ENCODE results near the gene DAZAP1.
"Not testable (repeated sequence)": the region's sequence is repeated elsewhere in the genome, so short reads cannot be mapped to it uniquely, and the experiment has no call there.

DAZAP1 gene

DNA sequence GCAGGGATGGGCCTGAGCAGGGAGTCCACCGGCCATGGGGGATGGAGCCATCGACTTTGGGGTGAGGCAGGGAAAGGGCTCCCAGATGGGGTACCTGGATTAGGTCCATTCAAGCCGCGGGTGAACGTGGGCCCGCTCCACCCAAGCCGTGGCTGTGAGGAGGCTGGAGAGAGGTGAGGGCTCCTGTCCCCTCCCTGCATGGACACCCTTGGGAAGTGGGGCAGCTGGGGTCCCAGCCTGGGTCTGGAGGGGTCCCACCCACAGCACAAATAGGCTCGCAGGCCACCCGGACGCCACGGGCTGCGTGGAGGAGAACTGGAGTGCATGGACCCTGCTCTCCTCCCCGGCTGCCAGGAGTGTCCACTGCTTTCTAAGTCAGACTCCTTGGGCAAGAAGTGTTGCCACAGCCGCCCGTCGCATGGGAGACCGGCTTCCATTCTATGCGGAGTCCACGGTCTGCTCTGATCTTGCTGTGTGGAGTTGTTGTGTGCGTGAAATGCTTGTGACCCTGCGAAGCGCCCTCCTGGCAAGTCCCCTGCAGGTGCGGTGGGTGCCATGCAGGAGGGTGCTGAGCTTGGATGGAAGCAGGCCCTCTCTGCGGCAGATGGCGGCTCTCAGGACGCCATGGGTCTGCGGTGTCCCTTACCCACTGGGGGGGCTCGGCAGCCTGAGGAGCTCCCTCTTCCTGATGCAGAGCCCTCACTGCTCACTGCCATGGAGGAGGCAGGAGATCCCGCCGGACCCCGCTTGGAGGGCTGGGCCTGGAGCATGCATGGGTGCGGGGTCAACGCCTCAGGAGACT lies 2.0 kb downstream of the DAZAP1 start:
- no peaks in the 10 kb centered on the region for H3K27me3 Mint-ChIP-seq (ENCODE audit: low read depth)
- H3K4me3 Mint-ChIP-seq, result peak overlapping the region; percentile 96
- peak overlapping the region; percentile 97 for H3K27ac Mint-ChIP-seq
- peaks cover 13% of the 10 kb centered on the region for H3K36me3 Mint-ChIP-seq (ENCODE audit: low read depth)
- H3K9me3 Mint-ChIP-seq, result no peaks in the 10 kb centered on the region
- H3K4me1 Mint-ChIP-seq (ENCODE audit: low read depth), result peaks cover 31% of the 10 kb centered on the region

DNA sequence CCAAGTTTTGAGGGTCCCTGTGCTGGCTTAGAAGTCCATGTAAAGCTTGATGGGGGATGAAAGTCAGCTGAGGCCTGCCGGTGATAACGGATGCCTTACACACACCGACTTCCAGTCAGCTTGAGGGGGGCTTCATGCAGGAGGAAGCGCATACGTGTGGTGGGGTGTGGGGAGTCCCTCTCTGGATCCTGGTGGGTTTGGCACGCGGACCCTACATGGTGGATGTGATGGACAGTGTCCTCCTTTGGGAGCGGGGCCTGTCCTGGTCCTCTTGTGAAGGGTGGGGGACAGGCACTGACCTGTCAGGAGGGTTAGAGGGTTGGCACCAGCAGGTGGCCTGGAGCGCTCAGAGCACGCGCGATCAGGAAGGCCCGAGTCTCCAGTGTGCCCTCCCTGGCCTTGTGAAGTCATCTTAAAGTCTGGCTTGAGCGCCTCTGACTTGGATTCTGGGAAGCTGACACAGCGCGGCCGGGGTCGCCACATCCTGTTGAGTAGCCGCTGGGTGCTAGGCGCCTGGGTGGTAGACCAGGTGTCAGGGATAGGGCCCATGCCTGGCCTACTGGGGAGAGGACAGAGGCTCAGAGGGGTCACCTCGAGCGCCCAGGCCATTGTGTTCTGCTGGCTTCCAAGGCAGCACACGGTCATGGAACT lies 2.9 kb downstream of the DAZAP1 start:
- Mint-ChIP-seq H3K27ac (peak overlapping the region; percentile 45), H3K27me3 (ENCODE audit: low read depth) (no peaks in the 10 kb centered on the region), H3K4me1 (ENCODE audit: low read depth) (peaks cover 31% of the 10 kb centered on the region), H3K9me3 (no peaks in the 10 kb centered on the region), H3K4me3 (peak overlapping the region; percentile 96), H3K36me3 (ENCODE audit: low read depth) (peaks cover 15% of the 10 kb centered on the region)

DNA sequence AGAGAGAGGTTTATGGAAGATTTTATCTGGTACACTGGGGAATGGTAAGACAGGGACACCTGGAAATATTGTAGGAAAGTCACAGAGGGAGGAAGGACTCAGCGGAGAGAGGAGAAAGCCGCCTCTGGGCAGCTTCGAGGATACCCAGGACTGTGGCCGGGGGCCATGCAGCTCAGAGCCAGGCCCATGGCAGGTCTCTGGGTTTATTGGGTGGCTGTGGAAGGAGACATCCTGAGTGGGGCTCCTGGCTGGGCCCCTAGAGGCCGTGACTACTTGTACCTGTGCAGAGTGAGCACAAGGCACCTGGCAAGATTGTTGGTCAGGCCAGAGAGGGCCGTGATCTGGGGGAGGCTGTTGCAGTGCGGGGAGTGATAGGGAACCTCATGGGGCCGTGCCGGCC lies 3.4 kb downstream of the DAZAP1 start:
- no peaks in the 10 kb centered on the region for H3K27me3 Mint-ChIP-seq (ENCODE audit: low read depth)
- H3K27ac Mint-ChIP-seq, result peak overlapping the region; percentile 20
- H3K4me3 Mint-ChIP-seq, result peak overlapping the region; percentile 43
- H3K36me3 Mint-ChIP-seq (ENCODE audit: low read depth), result peaks cover 15% of the 10 kb centered on the region
- no peaks in the 10 kb centered on the region for H3K9me3 Mint-ChIP-seq
- H3K4me1 Mint-ChIP-seq (ENCODE audit: low read depth), result peaks cover 32% of the 10 kb centered on the region

DNA sequence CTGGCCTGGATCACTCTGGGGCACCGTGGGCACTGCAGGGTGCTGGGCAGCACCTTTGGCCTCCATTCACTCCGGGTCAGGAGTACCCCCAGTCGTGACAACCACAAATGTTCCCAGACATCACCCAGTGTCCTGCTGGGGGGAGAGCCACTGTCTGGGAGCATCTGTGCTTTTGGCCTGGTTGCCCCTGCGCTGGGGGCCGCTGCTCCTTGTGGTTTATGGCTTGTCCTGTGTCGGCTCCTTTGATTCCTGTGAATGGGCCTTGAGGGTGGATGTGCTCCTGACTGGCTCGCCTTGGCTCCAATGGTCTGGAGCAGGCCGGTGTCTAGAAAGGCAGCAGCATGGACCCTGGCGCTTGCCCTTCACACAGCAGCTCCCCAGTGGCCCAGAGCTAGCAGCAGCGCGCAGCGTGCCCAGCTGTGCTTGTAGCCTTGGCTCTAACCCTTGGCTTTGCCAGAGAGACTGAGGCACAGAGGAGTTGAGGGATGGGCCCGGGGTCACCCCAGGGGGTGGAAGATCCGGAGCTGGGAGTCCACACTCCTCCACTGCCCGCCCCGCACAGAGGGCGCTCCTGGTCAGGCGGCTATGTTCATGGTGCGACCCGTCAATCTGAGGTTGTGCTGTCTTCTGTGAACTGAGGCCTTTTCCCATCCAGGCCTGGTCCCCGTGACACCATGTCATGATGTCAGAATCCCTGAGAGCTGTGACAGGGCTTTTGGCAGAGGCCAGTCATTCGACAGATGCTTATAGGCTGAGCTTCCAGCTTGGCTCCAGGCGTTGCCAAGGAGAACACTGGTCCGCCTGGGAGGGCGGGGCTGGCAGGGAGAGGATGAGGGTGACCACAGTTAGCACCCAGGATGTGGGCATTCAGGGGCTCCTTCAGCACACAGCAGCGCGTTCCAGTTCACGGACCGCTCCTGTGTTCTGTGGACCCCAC lies 4.1 kb downstream of the DAZAP1 start:
- Mint-ChIP-seq H3K27me3 (ENCODE audit: low read depth) (no peaks in the 10 kb centered on the region), H3K9me3 (no peaks in the 10 kb centered on the region), H3K4me1 (ENCODE audit: low read depth) (peaks cover 31% of the 10 kb centered on the region), H3K27ac (peak overlapping the region; percentile 55), H3K36me3 (ENCODE audit: low read depth) (peaks cover 15% of the 10 kb centered on the region), H3K4me3 (peak overlapping the region; percentile 43)

DNA sequence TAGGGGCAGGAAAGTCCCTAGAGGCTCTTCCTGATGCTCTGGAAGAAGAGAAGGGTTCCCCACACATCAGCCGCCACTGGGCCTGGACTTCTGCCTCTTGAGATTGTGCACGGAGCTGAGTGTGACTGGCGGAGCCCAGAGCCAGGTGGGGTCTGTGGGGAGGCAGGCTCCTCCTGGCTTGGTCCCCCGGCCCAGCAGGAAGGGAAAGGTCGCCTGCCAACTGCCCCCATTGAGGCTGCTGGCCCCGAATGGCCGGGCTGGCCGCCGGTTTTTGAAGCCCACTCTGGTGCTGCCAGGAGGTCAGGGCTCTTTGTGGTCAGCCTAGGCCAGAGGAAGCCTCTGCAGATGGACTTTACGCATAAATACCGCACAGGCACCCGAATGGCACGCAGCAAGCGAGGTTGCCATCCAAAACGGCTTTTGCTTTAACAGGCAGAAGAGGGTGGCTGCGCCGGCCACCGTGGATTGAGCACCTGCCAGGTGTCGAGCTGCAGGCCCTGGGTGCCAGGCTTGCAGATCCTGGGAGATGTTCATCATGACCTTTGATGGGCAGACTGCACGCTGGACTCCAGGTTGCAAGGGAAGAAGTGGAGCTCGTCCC lies 5.0 kb downstream of the DAZAP1 start:
- peaks cover 28% of the 10 kb centered on the region for H3K4me1 Mint-ChIP-seq (ENCODE audit: low read depth)
- no peaks in the 10 kb centered on the region for H3K27me3 Mint-ChIP-seq (ENCODE audit: low read depth)
- H3K27ac Mint-ChIP-seq, result no peak overlapping the region
- H3K4me3 Mint-ChIP-seq, result no peak overlapping the region
- peaks cover 18% of the 10 kb centered on the region for H3K36me3 Mint-ChIP-seq (ENCODE audit: low read depth)
- H3K9me3 Mint-ChIP-seq, result no peaks in the 10 kb centered on the region

DNA sequence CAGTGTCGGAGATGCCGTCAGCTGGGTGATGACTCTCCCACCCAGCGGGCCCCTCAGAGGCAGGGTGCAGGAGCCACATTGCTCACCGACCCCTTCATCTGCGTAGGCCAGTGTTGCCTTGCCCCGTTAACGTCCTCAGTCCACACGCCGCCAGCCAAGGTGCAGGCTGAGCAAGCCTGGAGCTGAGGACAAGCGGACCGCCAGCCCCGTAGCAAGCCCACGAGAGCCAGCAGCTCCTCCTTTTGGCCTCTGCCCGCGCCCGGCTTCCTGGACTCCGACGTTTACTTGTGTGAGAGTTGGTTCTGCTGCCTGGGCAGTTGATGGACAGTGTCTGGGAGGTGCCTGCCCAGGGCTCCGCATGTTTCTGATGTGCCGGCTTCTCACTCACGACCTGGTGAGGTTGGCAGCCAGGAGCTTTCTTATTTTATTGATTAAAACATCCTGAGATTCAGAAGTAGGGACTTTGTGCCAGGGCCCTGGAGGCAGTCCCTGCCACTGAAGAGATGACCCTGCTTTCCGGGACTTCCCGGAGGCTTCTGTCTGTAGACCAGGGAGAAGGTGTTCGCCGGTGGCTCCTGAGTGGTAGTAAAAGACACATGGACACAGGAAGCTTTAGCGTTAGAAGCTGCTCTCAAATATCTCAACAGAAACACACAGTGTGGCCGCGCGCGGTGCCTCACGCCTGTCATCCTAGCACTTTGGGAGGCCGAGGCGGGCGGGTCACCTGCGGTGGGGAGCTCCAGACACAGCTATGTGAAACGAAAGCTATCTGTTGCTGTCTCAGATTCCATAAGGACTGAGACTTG lies 5.8 kb downstream of the DAZAP1 start:
- Mint-ChIP-seq H3K4me1 (ENCODE audit: low read depth) (peaks cover 28% of the 10 kb centered on the region), H3K36me3 (ENCODE audit: low read depth) (peaks cover 21% of the 10 kb centered on the region), H3K9me3 (no peaks in the 10 kb centered on the region), H3K4me3 (no peak overlapping the region), H3K27ac (no peak overlapping the region), H3K27me3 (ENCODE audit: low read depth) (no peaks in the 10 kb centered on the region)

DNA sequence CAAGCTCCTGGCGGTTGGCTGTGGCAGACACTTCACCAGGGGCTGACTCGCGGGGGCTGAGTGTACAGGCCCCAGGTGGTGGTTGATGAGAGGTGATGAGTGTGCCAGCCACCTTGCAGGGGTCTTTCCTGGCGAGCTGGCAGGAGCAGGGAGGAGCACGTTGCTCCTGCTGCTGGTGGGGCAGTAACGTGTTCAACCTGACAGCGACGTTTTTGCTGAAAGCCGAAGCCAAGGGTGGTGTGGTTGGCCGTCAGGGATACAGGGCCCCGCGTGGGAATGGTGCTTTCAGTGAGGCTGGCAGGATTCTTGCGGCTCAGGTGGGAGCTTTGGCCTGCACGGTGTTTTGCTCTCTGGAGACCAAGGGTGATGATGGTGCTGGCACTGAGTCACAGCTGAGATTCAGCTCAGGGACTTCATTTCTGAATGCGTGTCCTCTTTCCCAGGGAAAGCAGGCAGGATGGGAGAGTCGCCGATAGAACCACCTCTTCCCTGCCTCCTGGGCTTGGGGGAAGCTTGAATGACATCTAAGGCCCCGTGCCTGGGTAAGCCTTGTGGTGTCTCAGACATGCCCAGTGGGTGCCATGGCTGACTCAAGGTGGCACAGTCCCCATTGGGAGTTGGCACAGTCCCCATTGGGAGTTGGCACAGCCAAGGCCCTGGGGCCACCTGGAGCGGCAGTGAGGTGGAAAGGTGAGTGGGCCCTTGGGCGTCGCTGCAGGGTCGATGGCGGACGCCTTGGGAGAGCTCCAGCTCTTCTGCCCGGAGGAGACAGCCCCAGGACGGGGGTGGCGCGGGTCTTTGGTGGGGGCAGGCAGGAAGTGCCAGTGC lies 8.8 kb downstream of the DAZAP1 start:
- Mint-ChIP-seq H3K4me3 (no peak overlapping the region), H3K4me1 (ENCODE audit: low read depth) (peaks cover 7% of the 10 kb centered on the region), H3K27me3 (ENCODE audit: low read depth) (no peaks in the 10 kb centered on the region), H3K9me3 (no peaks in the 10 kb centered on the region), H3K27ac (no peak overlapping the region), H3K36me3 (ENCODE audit: low read depth) (peaks cover 18% of the 10 kb centered on the region)

DNA sequence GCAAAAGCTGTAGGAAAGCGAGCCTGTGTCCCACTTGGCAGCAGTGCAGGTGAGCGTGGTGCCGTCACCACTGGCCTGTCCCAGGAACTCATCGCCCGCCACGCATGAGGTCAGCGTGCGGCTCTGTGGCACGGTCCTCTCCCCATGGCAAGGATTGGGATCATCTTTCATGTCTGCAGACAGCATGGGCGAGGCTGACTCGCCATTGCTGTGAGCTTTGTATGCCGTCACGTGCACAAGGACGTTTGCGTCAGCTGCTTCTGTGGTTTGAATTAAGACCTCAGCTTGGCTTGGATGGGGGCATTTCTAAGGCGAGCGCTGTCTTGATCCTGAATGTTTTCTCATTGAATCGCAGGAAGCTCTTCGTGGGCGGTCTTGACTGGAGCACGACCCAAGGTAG lies 9.8 kb downstream of the DAZAP1 start:
- Mint-ChIP-seq H3K27ac (no peak overlapping the region), H3K4me3 (no peak overlapping the region), H3K9me3 (no peaks in the 10 kb centered on the region), H3K36me3 (ENCODE audit: low read depth) (peaks cover 18% of the 10 kb centered on the region), H3K27me3 (ENCODE audit: low read depth) (no peaks in the 10 kb centered on the region), H3K4me1 (ENCODE audit: low read depth) (peaks cover 3% of the 10 kb centered on the region)

DNA sequence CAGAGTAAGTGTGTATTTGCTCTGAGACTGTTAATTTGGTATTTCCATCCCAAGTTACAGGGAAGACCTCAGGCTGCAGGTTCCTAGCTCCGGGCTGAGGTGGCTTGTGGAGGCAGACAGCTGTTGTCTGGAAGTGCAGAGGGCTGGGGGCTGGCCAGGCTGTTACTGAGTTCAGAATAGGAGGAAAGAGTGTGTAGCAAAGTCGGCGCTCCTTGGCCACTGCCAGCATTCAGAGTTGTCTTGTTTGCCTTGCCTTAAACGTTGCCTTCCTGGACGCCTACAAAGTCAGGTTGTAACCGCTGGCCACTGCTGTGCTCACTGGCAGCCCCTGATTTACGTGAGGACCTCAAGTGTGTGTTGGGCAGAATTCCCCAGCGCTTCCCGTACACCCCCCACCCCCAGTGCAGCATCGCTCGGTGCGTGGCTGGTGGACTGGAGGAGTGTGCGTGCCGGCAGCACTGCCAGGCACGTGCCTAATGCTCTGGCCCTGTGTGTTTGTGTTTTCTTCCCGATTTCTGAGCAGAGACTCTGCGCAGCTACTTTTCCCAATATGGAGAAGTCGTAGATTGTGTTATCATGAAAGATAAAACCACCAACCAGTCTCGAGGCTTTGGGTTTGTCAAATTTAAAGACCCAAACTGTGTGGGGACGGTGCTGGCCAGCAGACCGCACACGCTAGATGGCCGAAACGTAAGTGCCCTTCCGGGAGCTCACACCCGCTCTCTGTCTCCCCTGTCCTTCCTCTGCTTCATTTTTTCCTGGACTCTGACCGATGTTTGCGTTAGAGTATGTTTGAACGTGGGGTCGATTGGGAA lies 10.5 kb downstream of the DAZAP1 start:
- H3K36me3 Mint-ChIP-seq (ENCODE audit: low read depth), result peaks cover 26% of the 10 kb centered on the region
- no peaks in the 10 kb centered on the region for H3K27me3 Mint-ChIP-seq (ENCODE audit: low read depth)
- H3K27ac Mint-ChIP-seq, result no peak overlapping the region
- H3K4me1 Mint-ChIP-seq (ENCODE audit: low read depth), result peaks cover 3% of the 10 kb centered on the region
- H3K9me3 Mint-ChIP-seq, result no peaks in the 10 kb centered on the region
- no peak overlapping the region for H3K4me3 Mint-ChIP-seq

DNA sequence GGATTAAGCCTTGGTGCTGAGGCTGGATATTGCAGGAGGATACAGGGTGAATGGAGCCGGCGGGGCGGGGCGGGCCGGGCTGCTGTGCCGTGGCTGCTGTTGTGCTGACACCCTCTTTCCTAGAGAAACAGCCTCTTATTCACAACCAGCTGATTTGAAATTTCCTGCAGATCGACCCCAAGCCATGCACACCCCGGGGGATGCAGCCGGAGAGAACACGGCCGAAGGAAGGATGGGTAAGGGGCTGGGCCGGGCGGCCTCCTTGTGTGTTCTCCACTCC lies 11.1 kb downstream of the DAZAP1 start:
- Mint-ChIP-seq H3K9me3 (no peaks in the 10 kb centered on the region), H3K4me1 (ENCODE audit: low read depth) (peaks cover 6% of the 10 kb centered on the region), H3K27me3 (ENCODE audit: low read depth) (no peaks in the 10 kb centered on the region), H3K36me3 (ENCODE audit: low read depth) (peaks cover 30% of the 10 kb centered on the region), H3K4me3 (no peak overlapping the region), H3K27ac (no peak overlapping the region)

DNA sequence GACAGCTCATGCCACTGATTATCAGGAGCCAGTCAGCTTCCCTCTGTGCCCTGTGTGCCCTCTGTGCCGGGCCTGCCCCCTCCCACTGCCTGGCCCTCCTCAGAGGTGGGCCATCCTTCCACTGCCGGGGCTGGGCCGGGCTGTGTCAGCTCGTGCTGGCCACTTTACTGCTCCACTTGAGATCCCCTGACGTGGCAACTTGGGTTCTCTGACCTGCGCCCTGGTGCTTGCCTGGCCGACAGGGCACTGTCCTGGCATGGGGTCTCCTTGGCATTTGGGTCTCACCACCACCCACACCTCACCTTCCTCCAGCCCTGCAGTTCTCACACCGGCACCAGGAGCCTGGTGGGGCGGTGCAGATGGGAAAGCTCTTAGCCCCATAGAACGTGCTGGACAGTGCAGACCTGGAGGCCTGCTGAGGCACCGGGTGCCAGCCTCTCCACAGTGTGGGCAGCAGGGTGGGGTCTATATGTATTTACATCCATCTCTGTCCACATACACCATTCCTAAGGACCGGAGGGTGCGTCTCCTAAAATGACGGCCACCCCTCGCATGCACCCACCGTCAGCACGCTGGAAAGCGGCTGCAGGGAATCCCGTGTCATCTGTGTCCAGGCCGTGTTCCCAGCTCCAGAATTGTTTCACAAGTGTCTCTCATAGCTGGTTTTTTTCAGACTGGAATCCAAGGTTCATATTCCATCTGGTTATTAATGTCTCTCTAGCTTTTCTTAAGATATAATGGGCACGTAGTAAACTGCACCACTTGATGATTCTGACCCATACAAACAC lies 11.8 kb downstream of the DAZAP1 start:
- Mint-ChIP-seq H3K4me1 (ENCODE audit: low read depth) (peaks cover 6% of the 10 kb centered on the region), H3K9me3 (no peaks in the 10 kb centered on the region), H3K36me3 (ENCODE audit: low read depth) (peaks cover 33% of the 10 kb centered on the region), H3K27me3 (ENCODE audit: low read depth) (no peaks in the 10 kb centered on the region), H3K4me3 (no peak overlapping the region), H3K27ac (no peak overlapping the region)

DNA sequence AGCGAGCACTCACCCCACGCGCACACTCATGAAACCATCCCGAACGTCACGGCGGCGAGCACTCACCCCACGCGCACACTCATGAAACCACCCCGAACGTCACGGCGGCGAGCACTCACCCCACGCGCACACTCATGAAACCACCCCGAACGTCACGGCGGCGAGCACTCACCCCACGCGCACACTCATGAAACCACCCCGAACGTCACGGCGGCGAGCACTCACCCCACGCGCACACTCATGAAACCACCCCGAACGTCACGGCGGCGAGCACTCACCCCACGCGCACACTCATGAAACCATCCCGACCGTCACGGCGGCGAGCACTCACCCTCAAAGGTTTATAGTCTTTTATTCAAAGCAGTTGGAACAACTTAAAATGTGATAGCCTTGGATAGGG lies 12.7 kb downstream of the DAZAP1 start:
- H3K9me3 Mint-ChIP-seq; H3K4me3 Mint-ChIP-seq; H3K27ac Mint-ChIP-seq; H3K27me3 Mint-ChIP-seq (ENCODE audit: low read depth); H3K4me1 Mint-ChIP-seq (ENCODE audit: low read depth): not testable (repeated sequence)
- peaks cover 31% of the 10 kb centered on the region for H3K36me3 Mint-ChIP-seq (ENCODE audit: low read depth)

All from T-helper 1 cell treated with Interleukin-12 subunit alpha and Interleukin-12 subunit beta and Interleukin-4 antibody, amounts not matched to agents 30 μg/mL and 1 μg/mL, for 36 hours (primary cell).